B cell (primary cell): ENCODE results near the gene TIMM17A. TPM values are rescaled to one million over a fixed set of nuclear protein-coding genes. Genes with fewer than 3 reads are reported as not detected.

Experiments
- ATAC-seq: fragments of 200-7000 bp; cut with Tn5 transposase; one replicate; pipeline ENCODE4 v1.10.0; 2021; ENCODE audit warnings: low read depth, mild to moderate bottlenecking, moderate number of reproducible peaks, moderate library complexity
- CTCF ChIA-PET: fragments of 350-600 bp; sonication (Branson Sonifier 250); formaldehyde crosslinking; loops from one replicate; lab custom pipeline; 2021; ENCODE audit warnings: antibody characterized with exemption, inconsistent platforms; lab: Charles Lee
- POLR2A ChIA-PET: fragments of 350-600 bp; sonication (Branson Sonifier 250); formaldehyde crosslinking; loops from one replicate; lab custom pipeline; 2021; ENCODE audit warnings: antibody characterized with exemption; lab: Charles Lee
- DNase-seq: peaks from one replicate; pipeline ENCODE4 v3.0.0; 2013
- H2AFZ ChIP-seq: 2 replicates; pipeline ENCODE4 v1.6.1; 2012; ENCODE audit warnings: mild to moderate bottlenecking, low read depth, low read length; ENCODE audit not compliant: insufficient read depth, poor library complexity, severe bottlenecking
- H3K27ac ChIP-seq, 2 donors: 1 replicate in 1 of 2; 2 replicates in 1 of 2; pipeline ENCODE4 v1.5.1; 2012 to 2013; ENCODE audit warnings: low read length in 2 of 2, mild to moderate bottlenecking in 2 of 2, moderate library complexity in 1 of 2
- H3K27me3 ChIP-seq, 4 experiments: fragments of 200-600 bp in 1 of 4; sonication (generic) in 1 of 4; replicated peaks in 1 of 4; 1 replicate in 2 of 4; 2 replicates in 2 of 4; pipeline versions ENCODE4 v1.6.1 to v1.7.0; 2013 to 2016; ENCODE audit warnings: low read length in 3 of 4, mild to moderate bottlenecking in 2 of 4, mixed read lengths in 1 of 4, moderate library complexity in 1 of 4; ENCODE audit not compliant: insufficient read depth in 4 of 4, control insufficient read depth in 3 of 4; ENCODE audit errors: control extremely low read depth in 1 of 4
- H3K36me3 ChIP-seq, 2 experiments: replicated peaks in 1 of 2; 1 replicate in 1 of 2; 2 replicates in 1 of 2; pipeline versions ENCODE4 v1.6.1 to v1.7.1; 2013; ENCODE audit warnings: low read length in 1 of 2; ENCODE audit not compliant: insufficient read depth in 2 of 2, control insufficient read depth in 1 of 2; ENCODE audit errors: control extremely low read depth in 1 of 2, extremely low read depth in 1 of 2
- H3K4me1 ChIP-seq, 2 donors: fragments of 200-600 bp in 1 of 2; sonication (generic) in 1 of 2; 1 replicate in 1 of 2; 2 replicates in 1 of 2; pipeline versions ENCODE4 v1.5.1 to v1.6.1; 2013 to 2017; ENCODE audit warnings: low read length in 2 of 2; ENCODE audit not compliant: control insufficient read depth in 2 of 2, insufficient read depth in 2 of 2
- H3K4me2 ChIP-seq: replicated peaks from 2 replicates; pipeline ENCODE3; 2012; ENCODE audit warnings: mild to moderate bottlenecking, low read depth, low read length; ENCODE audit not compliant: poor library complexity, severe bottlenecking
- H3K4me3 ChIP-seq, 5 experiments: fragments of 200-600 bp in 1 of 5; sonication (generic) in 1 of 5; 1 replicate in 3 of 5; 2 replicates in 2 of 5; pipeline versions ENCODE4 v1.5.1 to v1.7.0; 2011 to 2016; ENCODE audit warnings: low read length in 4 of 5, mild to moderate bottlenecking in 4 of 5, low read depth in 2 of 5, control low read depth in 1 of 5, moderate library complexity in 1 of 5; ENCODE audit not compliant: insufficient read depth in 1 of 5; ENCODE audit errors: control extremely low read depth in 1 of 5, extremely low read depth in 1 of 5
- H3K79me2 ChIP-seq: fragments of 200-600 bp; sonication (generic); one replicate; pipeline ENCODE4 v1.6.0; 2016; ENCODE audit warnings: low read length; ENCODE audit not compliant: control insufficient read depth, insufficient read depth
- H3K9ac ChIP-seq: fragments of 200-600 bp; sonication (generic); 2 replicates; pipeline ENCODE4 v1.6.1; 2017; ENCODE audit warnings: mild to moderate bottlenecking, low read length, moderate library complexity
- H3K9me3 ChIP-seq, 3 donors: one replicate each; pipeline versions ENCODE4 v1.6.1 to v1.7.1; 2013; ENCODE audit warnings: low read length in 2 of 3; ENCODE audit not compliant: control insufficient read depth in 2 of 3, insufficient read depth in 1 of 3; ENCODE audit errors: control extremely low read depth in 1 of 3
- H4K20me1 ChIP-seq: 2 replicates; pipeline ENCODE4 v1.6.0; 2012; ENCODE audit warnings: mild to moderate bottlenecking, low read length; ENCODE audit not compliant: insufficient read depth, control insufficient read depth, poor library complexity, severe bottlenecking
- H3K27ac Mint-ChIP-seq: one replicate; pipeline ENCODE4 v1.8.0; 2021; ENCODE audit warnings: mixed read lengths
- H3K27me3 Mint-ChIP-seq: one replicate; pipeline ENCODE4 v1.8.0; 2021; ENCODE audit warnings: mixed read lengths
- H3K4me1 Mint-ChIP-seq: one replicate; pipeline ENCODE4 v1.8.0; 2021; ENCODE audit warnings: mixed read lengths
- H3K4me3 Mint-ChIP-seq: one replicate; pipeline ENCODE4 v1.8.0; 2021; ENCODE audit warnings: mixed read lengths
- H3K9me3 Mint-ChIP-seq: one replicate; pipeline ENCODE4 v1.8.0; 2022; ENCODE audit warnings: mixed read lengths; ENCODE audit not compliant: insufficient read depth
- EZH2 ChIP-seq: IDR thresholded peaks from 2 replicates; pipeline ENCODE4 v1.6.1; 2012; ENCODE audit warnings: borderline replicate concordance, low read depth, mild to moderate bottlenecking, moderate library complexity, low read length; ENCODE audit not compliant: insufficient read depth, poor library complexity, severe bottlenecking
- WGBS: methylation state at CpG from one replicate; pipeline ENCODE4 v1.1.5; 2013; ENCODE audit warnings: missing lambda C conversion rate; ENCODE audit not compliant: insufficient coverage; 5-methylcytosine and 5-hydroxymethylcytosine counted together
- intact Hi-C: fragments of 100-400 bp; cut with micrococcal nuclease; formaldehyde crosslinking; loops from one replicate; pipeline ENCODE4 v1.10.0; 2022
- polyA plus RNA-seq: library from polyadenylated mRNA; depleted of rRNA; stranded (reverse); fragments of >200 nt; gene quantifications from 2 replicates; pipeline ENCODE4 v1.2.3, GENCODE V29; 2012
- total RNA-seq, 2 donors: library from RNA; stranded (reverse); fragments of 120-200 nt in 1 of 2; gene quantifications; 1 replicate in 1 of 2; 2 replicates in 1 of 2; pipeline versions ENCODE4 v1.2.3 to v1.2.4, GENCODE V29; 2013 to 2022
- TF ChIP-seq, protein P1 (sequence below): fragments of 200-600 bp; IDR thresholded peaks from one replicate; pipeline ENCODE4 v1.8.0; 2022; ENCODE audit warnings: antibody characterized with exemption, mild to moderate bottlenecking

Gene TIMM17A
- total and polyA plus RNA-seq, 2 donors (not counting 1 experiment from before 2014, with no cell fraction given) = 13.7 to 31.5 TPM

DNA sequence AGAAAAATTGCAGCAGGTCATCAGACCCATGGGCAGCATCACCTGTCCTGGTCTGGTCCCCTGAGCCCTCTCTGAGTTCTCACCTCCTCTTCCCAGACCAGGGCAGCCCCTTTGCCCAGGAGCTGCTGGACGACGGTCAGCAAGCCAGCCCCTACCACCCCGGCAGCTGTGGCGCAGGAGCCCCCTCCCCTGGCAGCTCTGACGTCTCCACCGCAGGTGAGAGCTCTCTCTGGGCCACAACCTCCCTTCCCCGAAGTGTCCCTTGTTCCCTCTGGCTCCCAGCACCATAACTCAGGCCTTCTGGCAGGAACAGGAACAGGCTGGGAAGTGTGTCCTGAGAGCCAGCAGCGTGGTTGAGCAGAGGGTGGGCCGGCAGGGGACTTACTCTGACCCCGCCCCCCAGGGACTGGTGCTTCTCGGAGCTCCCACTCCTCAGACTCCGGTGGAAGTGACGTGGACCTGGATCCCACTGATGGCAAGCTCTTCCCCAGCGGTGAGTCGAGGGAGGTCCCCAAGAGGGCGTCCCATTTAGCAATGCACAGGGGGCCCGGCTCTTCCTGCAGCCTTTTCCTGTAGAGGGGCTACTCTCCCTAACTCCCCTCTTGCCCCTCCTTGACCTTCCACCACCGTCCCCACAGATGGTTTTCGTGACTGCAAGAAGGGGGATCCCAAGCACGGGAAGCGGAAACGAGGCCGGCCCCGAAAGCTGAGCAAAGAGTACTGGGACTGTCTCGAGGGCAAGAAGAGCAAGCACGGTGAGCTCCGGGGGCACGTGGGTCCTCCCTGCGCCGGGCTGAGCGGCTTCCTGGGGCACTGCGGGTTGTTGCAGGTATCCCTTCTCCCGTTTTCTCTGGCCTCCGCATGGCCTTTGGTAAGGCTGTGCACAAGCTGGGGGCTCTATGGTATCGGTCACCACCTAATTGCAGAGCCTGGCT is 57.5 kb downstream of the TIMM17A start:
- Histone ChIP-seq H3K4me3 (no peak overlapping the region), H3K27me3 (no peaks in the 10 kb centered on the region), H3K36me3 (no peaks in the 10 kb centered on the region), H3K79me2 (no peaks in the 10 kb centered on the region), H3K27ac (no peak overlapping the region), H2AFZ (no peak overlapping the region), H3K9me3 (no peaks in the 10 kb centered on the region), H4K20me1 (no peaks in the 10 kb centered on the region), H3K9ac (no peak overlapping the region), H3K4me1 (peaks cover 0 to 7% of the 10 kb centered on the region in 2 donors), H3K4me2 (no peak overlapping the region)
- no peaks in the 10 kb centered on the region for H3K9me3 Mint-ChIP-seq
- TF ChIP-seq, protein P1, sequence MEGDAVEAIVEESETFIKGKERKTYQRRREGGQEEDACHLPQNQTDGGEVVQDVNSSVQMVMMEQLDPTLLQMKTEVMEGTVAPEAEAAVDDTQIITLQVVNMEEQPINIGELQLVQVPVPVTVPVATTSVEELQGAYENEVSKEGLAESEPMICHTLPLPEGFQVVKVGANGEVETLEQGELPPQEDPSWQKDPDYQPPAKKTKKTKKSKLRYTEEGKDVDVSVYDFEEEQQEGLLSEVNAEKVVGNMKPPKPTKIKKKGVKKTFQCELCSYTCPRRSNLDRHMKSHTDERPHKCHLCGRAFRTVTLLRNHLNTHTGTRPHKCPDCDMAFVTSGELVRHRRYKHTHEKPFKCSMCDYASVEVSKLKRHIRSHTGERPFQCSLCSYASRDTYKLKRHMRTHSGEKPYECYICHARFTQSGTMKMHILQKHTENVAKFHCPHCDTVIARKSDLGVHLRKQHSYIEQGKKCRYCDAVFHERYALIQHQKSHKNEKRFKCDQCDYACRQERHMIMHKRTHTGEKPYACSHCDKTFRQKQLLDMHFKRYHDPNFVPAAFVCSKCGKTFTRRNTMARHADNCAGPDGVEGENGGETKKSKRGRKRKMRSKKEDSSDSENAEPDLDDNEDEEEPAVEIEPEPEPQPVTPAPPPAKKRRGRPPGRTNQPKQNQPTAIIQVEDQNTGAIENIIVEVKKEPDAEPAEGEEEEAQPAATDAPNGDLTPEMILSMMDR = no peak
- TF ChIP-seq EZH2 = no peak
- no peak for ATAC-seq
- H3K4me1 Mint-ChIP-seq = peaks cover 2% of the 10 kb centered on the region
- H3K4me3 Mint-ChIP-seq = no peak overlapping the region
- H3K27me3 Mint-ChIP-seq = peaks cover 4% of the 10 kb centered on the region
- H3K27ac Mint-ChIP-seq = no peak overlapping the region
- ChIA-PET POLR2A (no interaction called here), CTCF (interaction anchor here (1.2 to 1.3 kb wide), 2 partner anchors 13 to 122 kb away, joined by 4 to 9 read pairs; no protein-coding TSS in a partner anchor)
- intact Hi-C loops = loop anchor here (5.0 kb wide), 1 partner anchor 704 kb away; no protein-coding TSS in a partner anchor
- 92% methylated on average over 34 of the region's 35 CpGs for WGBS
- no peak for DNase-seq

DNA sequence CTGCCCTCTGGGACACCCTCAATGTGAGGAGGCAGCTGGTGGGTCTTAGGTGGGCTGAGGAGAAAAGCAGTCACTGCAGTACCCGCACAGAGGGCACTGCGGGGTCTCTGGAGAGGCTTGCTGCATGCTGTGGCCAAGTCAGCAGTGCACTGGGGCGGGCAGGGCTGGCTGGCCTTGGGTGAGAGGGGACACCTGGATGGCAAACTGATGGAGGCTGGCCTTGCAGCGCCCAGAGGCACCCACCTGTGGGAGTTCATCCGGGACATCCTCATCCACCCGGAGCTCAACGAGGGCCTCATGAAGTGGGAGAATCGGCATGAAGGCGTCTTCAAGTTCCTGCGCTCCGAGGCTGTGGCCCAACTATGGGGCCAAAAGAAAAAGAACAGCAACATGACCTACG is 58.3 kb downstream of the TIMM17A start:
- no peak overlapping the region for H3K4me3 ChIP-seq
- POLR2A ChIA-PET = no interaction called here
- ATAC-seq (no peak), DNase-seq (no peak)
- no peak overlapping the region for H3K4me3 Mint-ChIP-seq
- H3K9me3 Mint-ChIP-seq = no peaks in the 10 kb centered on the region
- TF ChIP-seq, protein P1 = no peak
- no peak for TF ChIP-seq EZH2
- H3K27me3 ChIP-seq = no peaks in the 10 kb centered on the region
- no peak overlapping the region for H3K27ac Mint-ChIP-seq
- H2AFZ ChIP-seq = no peak overlapping the region
- peaks cover 0 to 7% of the 10 kb centered on the region in 2 donors for H3K4me1 ChIP-seq
- peaks cover 4% of the 10 kb centered on the region for H3K27me3 Mint-ChIP-seq
- no peak overlapping the region for H3K4me2 ChIP-seq
- no peaks in the 10 kb centered on the region for H3K36me3 ChIP-seq
- no peaks in the 10 kb centered on the region for H3K9me3 ChIP-seq
- CTCF ChIA-PET = no interaction called here
- H3K9ac ChIP-seq = no peak overlapping the region
- no peaks in the 10 kb centered on the region for H3K79me2 ChIP-seq
- peaks cover 2% of the 10 kb centered on the region for H3K4me1 Mint-ChIP-seq
- H4K20me1 ChIP-seq = no peaks in the 10 kb centered on the region
- no peak overlapping the region for H3K27ac ChIP-seq
- intact Hi-C loops = loop anchor here (5.0 kb wide), 1 partner anchor 704 kb away; no protein-coding TSS in a partner anchor
- WGBS = 94% methylated on average over 12 of the region's 12 CpGs
